ENCODE data around the gene PDCD2L.
"Not testable (repeated sequence)": the region's sequence is repeated elsewhere in the genome, so short reads cannot be mapped to it uniquely, and the experiment has no call there.

Gene PDCD2L, protein sequence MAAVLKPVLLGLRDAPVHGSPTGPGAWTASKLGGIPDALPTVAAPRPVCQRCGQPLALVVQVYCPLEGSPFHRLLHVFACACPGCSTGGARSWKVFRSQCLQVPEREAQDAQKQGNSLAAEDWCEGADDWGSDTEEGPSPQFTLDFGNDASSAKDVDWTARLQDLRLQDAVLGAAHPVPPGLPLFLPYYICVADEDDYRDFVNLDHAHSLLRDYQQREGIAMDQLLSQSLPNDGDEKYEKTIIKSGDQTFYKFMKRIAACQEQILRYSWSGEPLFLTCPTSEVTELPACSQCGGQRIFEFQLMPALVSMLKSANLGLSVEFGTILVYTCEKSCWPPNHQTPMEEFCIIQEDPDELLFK

DNA sequence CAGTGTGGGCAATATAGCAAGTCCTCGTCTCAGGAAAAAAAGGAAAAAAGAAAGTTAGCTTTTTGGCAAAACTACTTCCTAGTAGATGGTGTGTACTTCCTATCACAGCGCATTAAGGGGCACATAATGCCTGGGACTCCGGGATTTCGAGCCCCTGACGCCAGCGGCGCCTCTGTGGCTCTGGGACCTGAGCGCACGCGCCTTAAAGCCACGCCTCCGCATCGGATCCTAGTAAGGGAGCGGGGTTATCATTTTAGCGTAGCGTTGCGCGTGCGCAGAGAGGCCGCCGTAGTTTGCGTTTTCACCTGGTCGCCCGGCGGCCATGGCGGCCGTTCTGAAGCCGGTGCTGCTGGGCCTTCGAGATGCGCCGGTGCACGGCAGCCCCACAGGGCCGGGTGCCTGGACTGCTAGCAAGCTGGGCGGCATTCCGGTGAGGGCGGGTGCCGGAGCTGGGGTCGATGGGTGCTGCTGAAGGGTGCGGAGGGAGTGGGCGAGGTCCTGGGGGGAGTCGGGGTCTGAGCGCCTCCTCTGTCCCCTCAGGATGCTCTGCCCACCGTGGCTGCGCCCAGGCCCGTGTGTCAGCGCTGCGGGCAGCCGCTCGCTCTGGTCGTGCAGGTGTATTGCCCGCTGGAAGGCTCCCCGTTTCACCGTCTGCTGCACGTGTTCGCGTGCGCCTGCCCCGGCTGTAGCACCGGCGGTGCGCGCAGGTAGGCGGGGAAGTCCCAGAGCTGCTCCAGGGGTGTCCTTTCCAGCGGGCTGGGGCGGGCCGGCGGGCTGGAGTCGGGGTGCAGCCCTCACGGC, at the start of gene PDCD2L:
Gene PDCD2L (plus strand): TSS at position 291 of the 801 bp plus-strand sequence. CDS start 32 bp downstream, at position 323.
- peak; percentile 91 for DNase-seq

DNA sequence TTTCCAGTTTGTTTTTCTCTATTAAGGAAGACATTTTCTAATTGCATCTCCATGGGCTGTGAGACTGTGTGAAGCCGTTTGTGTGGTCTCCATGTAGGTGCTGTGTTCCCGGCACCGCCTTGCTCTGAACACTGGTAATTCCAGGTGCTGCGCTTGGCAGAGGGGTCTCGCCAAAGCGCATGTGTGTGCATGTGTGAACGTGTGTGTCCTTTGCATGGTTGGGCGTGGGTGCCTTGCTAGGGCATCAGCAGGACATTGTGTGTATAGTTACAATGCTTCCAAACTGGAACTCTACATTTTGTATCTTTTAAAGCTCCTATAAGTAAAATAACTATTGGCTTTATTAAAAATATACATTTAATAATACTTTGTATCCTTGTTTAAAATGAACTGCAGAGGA, 49.0 kb upstream of the PDCD2L start:
- no peak for DNase-seq

DNA sequence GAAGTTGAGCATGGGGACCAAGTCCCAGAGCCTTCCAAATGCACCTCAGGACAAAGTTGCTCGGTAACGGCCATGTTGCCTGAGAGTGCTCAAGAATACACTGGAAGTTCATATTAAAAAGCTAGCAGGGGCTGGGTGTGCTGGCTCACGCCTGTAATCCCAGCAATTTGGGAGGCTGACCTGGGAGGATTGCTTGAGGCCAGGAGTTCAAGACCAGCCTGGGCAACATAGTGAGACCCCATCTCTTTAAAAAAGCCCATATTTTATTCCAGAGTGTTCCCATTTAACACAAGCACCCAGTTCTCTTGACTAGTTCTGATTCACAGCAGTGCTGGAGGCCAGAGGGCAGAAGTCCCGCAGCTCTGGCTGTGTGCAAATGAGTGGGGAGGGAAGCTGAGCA, 47.3 kb upstream of the PDCD2L start:
- no peak for DNase-seq

DNA sequence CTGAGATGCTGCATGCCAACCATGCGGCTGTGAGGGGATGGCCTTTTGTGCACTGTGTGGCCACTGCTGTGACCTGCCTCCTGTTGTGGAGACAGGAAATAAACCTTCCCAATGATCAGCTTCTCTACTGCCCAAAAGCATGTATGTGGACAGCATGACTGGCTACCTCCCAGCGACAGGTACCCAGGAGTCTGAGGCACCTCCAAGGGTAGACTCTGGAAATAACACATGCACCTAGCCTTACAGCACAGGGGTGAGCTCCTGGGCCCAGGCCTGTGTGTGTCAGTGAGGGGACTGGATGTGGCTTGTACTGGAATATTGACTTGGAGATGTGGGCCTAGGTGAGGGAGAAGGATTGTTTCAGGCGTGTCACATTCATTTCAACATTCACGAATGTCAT, 46.8 kb upstream of the PDCD2L start:
- no peak for DNase-seq

DNA sequence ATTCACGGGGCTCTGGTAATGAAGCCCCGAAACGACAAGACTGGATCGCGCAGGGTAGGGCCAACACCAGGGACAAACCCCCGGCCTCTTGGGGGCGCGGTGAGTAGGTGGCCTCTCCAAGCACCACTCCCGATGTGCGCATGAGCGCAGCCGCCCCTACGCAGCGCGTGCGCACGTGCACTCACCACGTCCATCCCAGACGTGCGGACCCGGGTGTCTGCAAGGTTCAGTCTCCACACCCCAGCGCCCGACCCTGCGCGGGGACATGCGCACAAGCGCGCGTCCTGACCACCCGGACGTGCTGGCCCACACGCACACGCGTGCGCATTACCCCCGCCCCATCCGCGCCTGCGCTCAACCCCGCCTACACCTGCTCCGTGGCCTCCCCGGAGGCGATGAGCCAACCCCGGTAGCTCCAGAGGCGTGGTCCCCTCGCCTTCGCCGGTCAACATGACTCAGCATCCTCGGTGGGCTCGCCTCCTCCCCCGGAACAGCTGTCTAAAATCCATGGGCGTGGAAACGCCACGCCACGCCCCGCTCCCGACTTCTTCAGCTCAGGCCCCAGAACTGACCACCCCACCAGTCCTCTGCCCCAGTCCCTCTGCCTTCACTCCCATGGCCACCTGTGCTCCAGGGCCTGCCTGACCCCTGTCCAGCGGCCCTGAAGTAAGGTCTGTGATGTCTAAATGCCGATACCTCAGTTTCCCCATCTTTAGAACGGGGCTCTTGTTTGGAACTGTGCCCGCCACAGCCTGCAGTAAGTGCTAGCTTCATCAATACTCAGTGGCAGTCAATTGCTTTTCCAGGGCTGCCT, 44.9 kb upstream of the PDCD2L start:
- DNase-seq: peak; percentile 100

DNA sequence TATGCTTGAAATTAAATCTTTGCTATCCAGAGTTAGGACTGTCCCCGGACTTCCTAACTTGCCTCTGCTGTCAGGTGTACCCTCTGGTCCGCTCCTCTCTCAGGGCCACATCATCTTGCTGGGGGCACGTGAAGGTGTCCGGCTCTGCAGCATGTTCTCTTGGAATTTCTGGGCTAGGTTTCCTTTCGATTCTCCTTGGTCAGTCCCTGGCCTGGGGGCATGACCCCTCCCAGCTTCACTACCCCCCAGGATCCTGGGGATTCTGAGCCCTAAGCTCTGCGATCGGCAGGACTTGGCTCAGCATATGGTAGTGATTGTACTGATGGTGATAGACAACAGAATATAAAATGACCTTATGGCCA, 44.3 kb upstream of the PDCD2L start:
- no peak for DNase-seq

DNA sequence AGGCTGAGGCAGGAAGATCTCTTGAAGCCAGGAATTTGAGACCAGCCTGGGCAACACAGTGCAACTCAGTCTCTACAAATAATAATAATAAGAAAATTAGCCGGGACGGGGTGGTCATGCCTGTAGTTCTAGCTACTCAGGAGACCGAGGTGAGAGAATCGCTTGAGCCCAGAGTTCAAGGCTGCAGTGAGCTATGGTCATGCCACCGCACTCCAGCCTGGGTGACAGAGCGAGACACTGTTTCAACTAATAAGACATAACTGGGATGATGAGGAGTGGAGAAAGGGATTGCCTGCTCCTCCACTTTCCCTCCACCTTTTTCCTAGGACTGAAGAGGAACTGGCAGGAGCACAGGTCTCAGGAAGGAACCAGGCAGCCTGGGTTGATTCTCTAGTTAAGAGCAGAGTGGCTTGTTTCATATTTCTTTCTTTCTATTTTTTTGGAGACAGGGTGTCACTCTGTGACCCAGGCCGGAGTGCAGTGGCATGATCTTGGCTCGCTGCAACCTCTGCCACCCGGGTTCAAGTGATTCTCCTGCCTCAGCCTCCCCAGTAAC, 43.8 kb upstream of the PDCD2L start:
- no peak for DNase-seq

DNA sequence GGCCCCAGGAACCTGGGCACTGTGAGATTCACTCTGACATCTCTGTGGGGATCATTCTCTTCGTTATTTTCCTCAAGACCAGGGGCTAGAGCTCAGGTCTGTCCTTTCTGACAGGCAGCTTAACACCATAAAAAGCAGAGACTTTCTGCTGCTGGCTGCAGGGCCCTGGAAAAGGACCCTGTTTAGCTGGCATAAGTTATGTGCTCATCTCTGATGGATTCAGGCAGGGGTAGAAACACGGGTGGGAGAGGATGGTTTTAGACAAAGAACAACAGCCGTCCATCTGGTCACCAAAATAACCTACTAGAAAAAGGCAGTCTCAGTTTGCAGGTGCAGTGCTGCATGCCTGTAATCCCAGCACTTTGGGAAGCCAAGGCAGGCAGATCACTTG, 41.5 kb upstream of the PDCD2L start:
- DNase-seq: no peak

DNA sequence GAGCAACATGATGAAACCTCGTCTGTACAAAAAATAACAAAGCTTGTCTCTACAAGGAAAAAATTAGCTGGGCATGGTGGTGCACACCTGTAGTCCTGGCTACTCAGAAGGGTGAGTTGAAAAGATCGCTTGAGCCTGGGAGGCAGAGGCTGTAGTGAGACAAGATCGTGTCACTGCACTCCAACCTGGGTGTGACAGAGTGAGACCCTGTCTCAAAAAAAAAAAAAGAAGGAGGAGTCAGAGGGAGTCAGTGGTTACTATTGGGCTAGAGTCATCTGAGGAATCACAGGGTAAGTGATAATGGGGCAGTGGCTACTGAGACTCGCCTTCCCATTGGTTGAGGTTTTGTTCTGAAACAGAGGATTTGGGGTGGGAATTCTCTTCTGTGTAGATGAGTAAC, 41.1 kb upstream of the PDCD2L start:
- DNase-seq: no peak

DNA sequence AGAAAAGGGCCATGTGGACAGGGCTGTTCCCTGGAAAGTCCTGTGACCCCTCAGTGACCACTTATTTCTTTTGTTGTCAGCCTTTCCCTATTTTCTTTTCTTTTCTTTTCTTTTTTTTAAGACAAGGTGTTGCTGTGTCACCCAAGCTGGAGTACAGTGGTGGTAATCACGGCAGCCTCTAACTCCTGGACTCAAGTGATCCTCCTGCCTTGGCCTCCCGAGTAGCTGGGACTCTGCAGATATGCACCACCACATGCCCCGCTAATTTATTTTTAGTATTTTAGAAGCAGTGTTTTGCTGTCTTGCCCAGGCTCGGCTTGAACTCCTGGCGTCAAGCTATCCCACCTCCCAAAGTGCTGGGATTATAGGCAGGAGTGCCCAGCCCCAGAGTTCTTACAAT, 40.3 kb upstream of the PDCD2L start:
- DNase-seq: no peak

DNA sequence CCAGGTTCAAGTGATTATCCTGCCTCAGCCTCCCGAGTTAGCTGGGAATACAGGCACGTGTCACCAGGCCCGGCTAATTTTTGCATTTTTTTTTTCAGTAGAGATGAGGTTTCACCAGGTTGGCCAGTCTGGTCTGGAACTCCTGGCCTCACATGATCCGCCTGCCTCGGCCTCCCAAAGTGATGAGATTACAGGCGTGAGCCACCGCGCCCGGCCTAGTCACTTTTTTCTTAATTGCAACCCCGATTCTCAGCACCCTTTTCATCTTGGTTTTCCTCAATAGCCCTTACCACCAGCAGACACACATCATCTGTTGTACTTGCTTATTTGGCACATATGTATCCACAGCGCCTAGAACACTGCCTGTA, 39.8 kb upstream of the PDCD2L start:
- no peak for DNase-seq

DNA sequence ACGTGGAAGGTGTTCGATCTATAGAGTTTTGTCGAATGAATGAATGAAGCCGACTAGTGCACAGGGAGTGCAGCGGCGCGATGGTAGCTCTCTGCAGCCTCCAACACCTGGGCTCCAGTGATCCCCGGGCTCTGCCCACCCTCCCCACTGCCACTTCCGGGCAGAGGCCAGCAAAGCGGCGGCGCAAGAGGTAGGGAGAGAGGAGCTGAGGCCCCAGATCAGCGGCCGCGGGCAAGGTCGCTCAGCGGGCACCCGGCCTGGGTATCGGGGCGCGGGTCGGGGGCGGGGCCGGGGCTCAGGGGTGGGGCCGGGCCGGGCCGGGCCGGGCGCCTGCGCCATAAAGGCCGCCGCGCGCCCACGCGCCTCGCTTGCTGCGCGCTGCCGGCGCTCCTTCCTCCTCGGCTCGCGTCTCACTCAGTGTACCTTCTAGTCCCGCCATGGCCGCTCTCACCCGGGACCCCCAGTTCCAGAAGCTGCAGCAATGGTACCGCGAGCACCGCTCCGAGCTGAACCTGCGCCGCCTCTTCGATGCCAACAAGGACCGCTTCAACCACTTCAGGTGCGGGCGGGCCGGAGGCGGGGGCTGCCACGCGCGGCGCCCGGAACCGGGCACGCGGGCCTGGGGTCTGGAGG, 39.3 kb upstream of the PDCD2L start, which contains the start of gene GPI:
Gene GPI (plus strand): TSS at position 367 of the 633 bp plus-strand sequence. CDS start 71 bp downstream, at position 438.
- peak; percentile 59 for DNase-seq

DNA sequence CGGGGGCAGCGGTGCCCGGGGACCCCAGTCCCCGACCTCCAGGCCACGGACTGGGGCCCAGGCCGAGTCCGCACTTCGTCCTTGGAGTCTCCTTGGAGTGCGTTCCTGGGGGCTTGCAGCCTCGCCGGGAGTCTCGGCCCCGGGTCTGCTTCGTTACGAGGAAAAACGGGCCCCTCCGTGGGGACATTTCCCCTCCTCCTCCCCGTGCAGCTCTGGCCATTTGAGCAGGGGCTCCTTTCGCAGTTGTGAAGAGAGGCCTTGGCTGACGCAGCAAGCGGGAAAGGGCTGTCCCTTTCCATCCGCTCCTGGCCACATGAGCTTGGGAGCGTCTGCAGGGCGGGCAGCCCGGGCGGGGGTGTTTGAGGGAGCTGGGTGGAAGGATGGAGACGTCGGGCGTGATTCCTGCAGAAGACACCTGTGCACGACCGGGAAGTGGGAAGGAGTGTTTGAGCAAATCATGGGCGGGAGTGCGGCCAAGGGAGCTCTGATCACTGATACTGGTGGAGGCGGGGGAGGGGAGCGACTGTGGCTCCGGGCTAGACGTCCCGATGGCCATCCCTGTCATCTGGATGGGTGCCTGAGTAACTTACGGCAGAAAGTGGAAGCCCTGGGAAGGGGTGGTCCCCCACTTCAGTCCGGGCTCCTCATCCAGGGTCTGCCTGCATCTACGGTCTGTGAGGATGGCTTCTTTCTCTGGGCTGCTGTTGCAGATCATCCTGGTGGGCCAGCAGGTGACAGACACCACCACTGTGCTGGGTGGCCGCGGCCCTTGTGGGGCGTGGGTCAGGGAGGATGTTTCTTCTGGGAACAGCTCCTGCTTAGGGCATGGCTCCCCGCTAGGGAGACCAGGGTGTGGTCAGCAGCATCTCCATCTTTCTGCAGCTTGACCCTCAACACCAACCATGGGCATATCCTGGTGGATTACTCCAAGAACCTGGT, 38.5 kb upstream of the PDCD2L start:
- no peak for DNase-seq

DNA sequence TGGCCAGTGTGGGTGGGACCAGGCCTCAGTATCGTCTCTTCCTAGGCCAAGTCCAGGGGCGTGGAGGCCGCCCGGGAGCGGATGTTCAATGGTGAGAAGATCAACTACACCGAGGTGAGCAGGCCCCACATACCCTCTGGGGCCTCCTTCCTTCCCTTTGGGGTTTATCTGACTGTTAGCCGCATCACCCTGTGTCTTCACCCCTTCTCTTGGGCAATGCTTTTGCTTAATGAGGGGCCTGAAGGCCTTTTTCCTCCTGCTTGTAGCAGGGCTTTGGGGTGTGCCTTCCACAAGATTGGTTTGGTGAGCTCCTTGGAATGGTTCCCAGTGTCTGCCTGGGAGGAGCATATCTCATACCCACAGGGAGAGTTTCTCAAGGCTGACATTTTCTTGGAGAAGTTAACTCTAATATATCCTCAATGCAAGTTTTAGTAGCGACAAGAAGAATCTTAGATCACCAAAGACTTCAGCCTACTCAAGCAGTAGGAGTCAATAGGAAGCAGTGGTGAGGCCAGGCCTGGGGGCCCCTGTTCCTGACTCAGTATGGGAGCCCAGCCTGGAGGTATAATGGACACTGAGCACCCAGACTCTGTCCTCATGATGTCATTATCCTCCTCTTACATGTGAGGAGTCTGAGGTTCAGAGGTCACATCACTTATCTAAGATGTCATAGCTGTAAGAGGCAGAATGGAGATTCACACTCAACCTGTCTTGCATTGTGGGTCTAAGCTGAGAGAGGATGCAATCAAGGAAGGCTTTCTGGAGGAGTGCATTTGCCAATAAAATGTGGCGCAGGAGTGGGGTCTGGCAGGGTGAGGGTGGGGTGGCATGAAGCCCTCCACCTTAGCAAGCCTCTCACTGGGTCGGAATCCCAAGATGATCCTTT, 37.2 kb upstream of the PDCD2L start:
- DNase-seq: no peak

DNA sequence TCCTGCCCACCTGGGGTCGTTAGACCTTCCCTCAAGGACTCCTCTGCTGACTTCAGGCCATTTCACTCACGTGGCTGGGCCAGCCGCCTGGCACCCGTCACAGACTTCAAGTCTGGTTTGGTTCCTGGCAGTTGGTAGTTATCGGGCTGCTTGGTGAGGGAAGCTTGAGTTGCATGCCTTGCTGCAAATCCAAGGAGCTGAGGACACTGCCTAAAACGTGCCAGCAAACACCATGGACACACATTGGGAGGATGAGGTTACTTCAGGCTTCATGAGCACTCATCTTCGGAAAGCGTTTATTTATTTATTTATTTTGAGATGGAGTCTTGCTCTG, 36.6 kb upstream of the PDCD2L start:
- no peak for DNase-seq

DNA sequence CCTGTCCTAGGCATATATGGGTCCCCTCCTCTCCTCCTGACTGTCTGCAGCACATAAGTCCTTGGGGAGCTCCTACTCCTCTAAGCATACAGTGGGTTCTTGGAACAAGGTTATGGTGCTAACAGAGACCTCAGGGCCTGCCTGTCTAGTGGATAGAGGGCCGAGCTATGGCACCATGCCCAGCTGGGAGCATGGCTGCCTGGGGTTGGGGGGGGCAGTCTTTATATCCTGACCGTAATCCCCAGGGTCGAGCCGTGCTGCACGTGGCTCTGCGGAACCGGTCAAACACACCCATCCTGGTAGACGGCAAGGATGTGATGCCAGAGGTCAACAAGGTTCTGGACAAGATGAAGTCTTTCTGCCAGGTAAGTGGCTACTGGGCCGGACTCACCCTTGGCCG, 35.9 kb upstream of the PDCD2L start:
- no peak for DNase-seq

DNA sequence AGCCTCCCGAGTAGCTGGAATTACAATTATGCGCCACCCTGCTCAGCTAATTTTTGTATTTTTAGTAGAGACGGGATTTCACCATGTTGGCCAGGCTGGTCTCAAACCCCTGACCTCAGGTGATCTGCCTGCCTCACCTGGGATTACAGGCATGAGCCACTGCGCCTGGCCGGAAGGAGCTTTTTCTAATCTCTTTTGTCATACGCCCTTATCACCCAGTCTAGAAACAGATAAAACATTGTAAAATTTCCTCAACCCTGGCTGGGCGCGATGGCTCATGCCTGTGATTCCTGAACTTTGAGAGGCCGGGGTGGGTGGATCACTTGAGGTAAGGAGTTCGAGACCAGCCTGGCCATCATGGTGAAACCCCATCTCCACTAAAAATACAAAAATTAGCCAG, 35.0 kb upstream of the PDCD2L start:
- not testable (repeated sequence) for DNase-seq

DNA sequence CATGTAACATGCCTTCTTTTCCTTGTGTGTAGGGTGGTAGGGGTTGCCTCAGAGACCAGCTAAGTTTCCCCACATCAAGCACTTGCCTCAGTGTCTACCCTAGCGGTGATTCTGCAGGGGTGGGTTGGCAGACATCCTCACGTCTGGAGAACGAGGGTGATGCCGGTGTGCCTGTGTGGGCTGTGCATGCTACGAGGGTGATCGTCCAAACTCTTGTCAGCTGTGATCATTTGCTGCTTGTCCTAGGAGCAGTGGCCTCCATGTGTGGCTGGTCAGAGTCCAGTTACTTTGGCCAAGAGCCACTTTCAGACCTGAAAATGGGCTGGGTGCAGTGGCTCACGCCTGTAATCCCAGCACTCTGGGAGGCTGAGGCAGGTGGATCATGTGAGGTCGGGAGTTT, 34.1 kb upstream of the PDCD2L start:
- no peak for DNase-seq

DNA sequence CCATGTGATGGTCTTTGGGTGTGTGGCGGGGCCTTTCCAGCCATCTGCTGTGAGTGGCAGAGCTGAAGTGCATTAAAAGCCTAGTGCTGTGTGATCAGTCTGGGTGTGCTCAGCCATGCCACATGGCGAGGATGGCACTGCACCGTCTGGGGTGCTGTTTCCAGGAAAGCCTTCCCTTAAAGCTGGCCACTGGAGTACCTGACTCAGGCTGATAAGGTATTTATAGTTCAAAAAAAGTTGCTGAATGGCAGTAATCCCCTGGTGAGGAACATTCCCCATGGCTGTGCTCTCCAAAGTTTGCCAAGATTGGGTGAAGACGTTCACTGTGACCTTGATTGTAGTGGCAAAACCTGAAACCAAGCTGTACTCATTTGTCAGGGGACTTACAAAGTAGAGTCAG, 33.2 kb upstream of the PDCD2L start:
- no peak for DNase-seq

DNA sequence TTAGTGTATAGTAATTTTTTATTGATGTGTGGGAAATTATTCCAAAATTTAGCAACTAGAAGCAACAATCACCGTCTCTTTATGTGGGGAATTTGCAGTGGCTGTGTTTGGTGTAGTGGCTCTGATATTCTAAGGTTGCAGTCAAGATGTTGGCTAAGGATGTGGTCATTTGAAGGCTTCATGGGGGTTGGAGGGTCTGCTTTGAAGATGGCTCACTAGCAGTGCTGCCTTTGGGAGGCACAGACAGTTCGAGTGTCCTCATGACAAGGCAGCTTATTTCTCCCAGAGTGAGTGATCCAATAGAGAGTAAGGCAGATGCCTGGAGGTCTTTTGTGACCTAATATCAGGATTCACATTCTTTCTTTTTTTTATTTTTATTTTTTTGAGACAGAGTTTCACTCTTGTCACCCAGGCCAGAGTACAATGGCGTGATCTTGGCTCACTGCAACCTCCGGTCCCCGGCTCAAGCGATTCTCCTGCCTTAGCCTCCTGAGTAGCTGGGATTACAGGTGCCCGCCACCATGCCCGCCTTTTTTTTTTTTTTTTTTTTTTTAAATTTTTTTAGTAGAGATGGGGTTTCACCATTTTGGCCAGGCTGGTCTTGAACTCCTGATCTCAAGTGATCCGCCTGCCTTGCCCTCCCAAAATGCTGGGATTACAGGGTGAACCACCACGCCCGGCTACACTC, 30.5 kb upstream of the PDCD2L start:
- DNase-seq: no peak

Data from NCI-H748 treated with DMSO at 0.1 percent for 48 hours (cell line).